Endodermal cell (in vitro differentiated cells): ENCODE data around the gene IQGAP2. TPM values are rescaled to one million over a fixed set of nuclear protein-coding genes. Genes with fewer than 3 reads are reported as not detected.

Experiments
- DNase-seq: peaks from one replicate; pipeline ENCODE4 v3.0.0-alpha.2; 2017
- H3K27ac ChIP-seq: 2 replicates; pipeline ENCODE4 v1.5.1; 2013; ENCODE audit warnings: mild to moderate bottlenecking, low read depth, low read length, moderate library complexity
- H3K27me3 ChIP-seq: 2 replicates; pipeline ENCODE4 v1.6.1; 2013; ENCODE audit warnings: mild to moderate bottlenecking, low read length, moderate library complexity; ENCODE audit not compliant: insufficient read depth, control insufficient read depth, poor library complexity, severe bottlenecking
- H3K36me3 ChIP-seq: 2 replicates; pipeline ENCODE4 v1.7.0; 2013; ENCODE audit warnings: mild to moderate bottlenecking, low read length, moderate library complexity; ENCODE audit not compliant: control insufficient read depth, insufficient read depth
- H3K4me1 ChIP-seq: one replicate; pipeline ENCODE4 v1.7.0; 2013; ENCODE audit warnings: low read length; ENCODE audit not compliant: control insufficient read depth, insufficient read depth
- H3K4me3 ChIP-seq: 2 replicates; pipeline ENCODE4 v1.5.1; 2013; ENCODE audit warnings: mild to moderate bottlenecking, low read length, moderate library complexity
- H3K9ac ChIP-seq: 2 replicates; pipeline ENCODE4 v1.6.1; 2013; ENCODE audit warnings: mild to moderate bottlenecking, low read length, moderate library complexity; ENCODE audit not compliant: poor library complexity, severe bottlenecking; ENCODE audit errors: extremely low read depth
- H3K9me3 ChIP-seq: 2 replicates; pipeline ENCODE4 v1.6.1; 2013; ENCODE audit warnings: mild to moderate bottlenecking, low read length, moderate library complexity; ENCODE audit not compliant: control insufficient read depth
- H3K27ac Mint-ChIP-seq: 2 replicates; pipeline ENCODE4 v1.8.0; 2020; ENCODE audit warnings: mixed read lengths
- H3K27me3 Mint-ChIP-seq: 2 replicates; pipeline ENCODE4 v1.8.0; 2021; ENCODE audit warnings: mild to moderate bottlenecking, mixed read lengths; ENCODE audit not compliant: insufficient read depth
- H3K36me3 Mint-ChIP-seq: 2 replicates; pipeline ENCODE4 v1.8.0; 2020; ENCODE audit warnings: low read depth, mixed read lengths
- H3K4me1 Mint-ChIP-seq: 2 replicates; pipeline ENCODE4 v1.8.0; 2020; ENCODE audit warnings: mixed read lengths
- H3K4me3 Mint-ChIP-seq: 2 replicates; pipeline ENCODE4 v1.8.0; 2020; ENCODE audit warnings: mild to moderate bottlenecking, moderate library complexity, mixed read lengths
- H3K9me3 Mint-ChIP-seq: 2 replicates; pipeline ENCODE4 v1.8.0; 2020; ENCODE audit warnings: mild to moderate bottlenecking, mixed read lengths
- WGBS, 2 experiments: methylation state at CpG; one replicate each; pipeline versions ENCODE4 v1.1.5 to v1.1.7; 2013; ENCODE audit warnings: missing lambda C conversion rate in 2 of 2, mixed read lengths in 1 of 2; ENCODE audit not compliant: insufficient coverage in 1 of 2, insufficient read length in 1 of 2; 5-methylcytosine and 5-hydroxymethylcytosine counted together
- total RNA-seq, 2 donors: library from RNA; stranded (reverse); fragmentation: NEBNext Ultra II Directional in 1 of 2; extraction: Animal tissue kit (Norgen Biotek cat#: 25700) in 1 of 2; gene quantifications; 2 replicates in 1 of 2; 3 replicates in 1 of 2; pipeline ENCODE4 v1.2.1, GENCODE V29; 2021
- TF ChIP-seq, protein P1 (sequence below): fragments of 200-600 bp; sonication (generic); conservative IDR thresholded peaks from 2 replicates; pipeline ENCODE4 v1.5.0; 2021; ENCODE audit warnings: antibody characterized with exemption, mild to moderate bottlenecking

IQGAP2 gene
- total RNA-seq, 2 donors from 2014 or later, result 8.3 to 19.4 TPM

DNA sequence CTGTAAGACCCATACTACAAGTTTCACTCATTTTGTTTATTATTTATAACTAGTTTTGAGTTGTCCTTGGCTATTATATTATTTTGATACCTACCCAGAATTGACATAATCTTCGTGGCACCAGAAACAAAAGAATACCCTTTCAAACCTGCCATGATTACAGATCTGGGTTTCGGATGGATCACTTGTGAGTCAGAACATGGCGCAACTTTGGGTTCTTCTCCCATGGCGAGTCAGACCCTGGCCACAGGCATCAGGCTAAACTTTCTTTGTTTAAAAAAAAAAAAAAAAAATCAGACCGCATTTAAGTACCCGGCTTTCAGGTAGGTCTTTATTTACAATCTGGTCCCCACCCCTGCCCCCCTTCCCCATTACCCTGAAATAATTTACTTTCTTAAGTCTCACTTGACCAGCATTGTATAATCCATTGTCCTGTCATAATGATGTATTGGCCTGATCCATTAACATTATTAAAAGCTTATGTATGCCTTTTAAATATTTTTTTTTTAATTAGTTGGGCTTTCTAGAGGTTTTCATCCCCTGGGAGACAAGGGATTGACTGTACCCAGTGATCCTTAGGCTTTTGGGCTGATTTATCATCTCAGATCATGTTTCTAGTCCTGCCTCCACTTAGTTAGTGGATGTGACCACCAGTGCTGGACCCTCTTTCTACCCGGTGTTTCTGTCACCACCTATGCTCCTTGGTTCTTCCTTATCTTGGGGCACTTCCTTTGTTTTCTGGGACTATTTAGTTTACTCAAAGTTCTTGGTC is 176.3 kb downstream of the IQGAP2 start:
- Histone ChIP-seq H3K27me3 (no peaks in the 10 kb centered on the region), H3K36me3 (no peaks in the 10 kb centered on the region), H3K9ac (no peak overlapping the region), H3K4me1 (peaks cover 12% of the 10 kb centered on the region), H3K9me3 (no peaks in the 10 kb centered on the region), H3K27ac (no peak overlapping the region), H3K4me3 (no peak overlapping the region)
- DNase-seq, result no peak
- Mint-ChIP-seq H3K4me1 (peaks cover 29% of the 10 kb centered on the region), H3K36me3 (no peaks in the 10 kb centered on the region), H3K4me3 (no peak overlapping the region), H3K27me3 (peaks cover 15% of the 10 kb centered on the region), H3K27ac (no peak overlapping the region), H3K9me3 (no peaks in the 10 kb centered on the region)
- 87 to 96% methylated on average over 4 to 7 of the region's 7 CpGs for WGBS, 2 experiments
- TF ChIP-seq, protein P1, sequence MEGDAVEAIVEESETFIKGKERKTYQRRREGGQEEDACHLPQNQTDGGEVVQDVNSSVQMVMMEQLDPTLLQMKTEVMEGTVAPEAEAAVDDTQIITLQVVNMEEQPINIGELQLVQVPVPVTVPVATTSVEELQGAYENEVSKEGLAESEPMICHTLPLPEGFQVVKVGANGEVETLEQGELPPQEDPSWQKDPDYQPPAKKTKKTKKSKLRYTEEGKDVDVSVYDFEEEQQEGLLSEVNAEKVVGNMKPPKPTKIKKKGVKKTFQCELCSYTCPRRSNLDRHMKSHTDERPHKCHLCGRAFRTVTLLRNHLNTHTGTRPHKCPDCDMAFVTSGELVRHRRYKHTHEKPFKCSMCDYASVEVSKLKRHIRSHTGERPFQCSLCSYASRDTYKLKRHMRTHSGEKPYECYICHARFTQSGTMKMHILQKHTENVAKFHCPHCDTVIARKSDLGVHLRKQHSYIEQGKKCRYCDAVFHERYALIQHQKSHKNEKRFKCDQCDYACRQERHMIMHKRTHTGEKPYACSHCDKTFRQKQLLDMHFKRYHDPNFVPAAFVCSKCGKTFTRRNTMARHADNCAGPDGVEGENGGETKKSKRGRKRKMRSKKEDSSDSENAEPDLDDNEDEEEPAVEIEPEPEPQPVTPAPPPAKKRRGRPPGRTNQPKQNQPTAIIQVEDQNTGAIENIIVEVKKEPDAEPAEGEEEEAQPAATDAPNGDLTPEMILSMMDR, result no peak

DNA sequence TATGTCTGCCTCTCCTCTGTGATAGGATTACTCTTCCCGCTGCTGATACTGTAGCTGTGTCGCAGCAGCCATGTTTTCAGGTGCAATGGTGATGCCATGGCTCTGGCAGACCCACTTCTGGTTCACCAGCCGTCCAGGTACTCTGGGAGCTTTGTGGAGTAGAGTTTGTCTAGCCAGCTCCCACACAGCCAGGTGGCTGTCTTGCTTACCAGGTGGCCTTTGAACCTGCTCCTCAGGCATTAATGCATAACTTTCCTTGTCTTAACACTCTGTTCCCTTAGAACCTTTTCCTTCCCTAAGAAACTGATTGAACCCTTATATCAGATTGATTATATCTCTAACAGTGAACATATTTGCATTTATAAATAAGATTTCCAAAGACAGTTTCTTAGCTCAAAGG is 177.9 kb downstream of the IQGAP2 start:
- 90 to 92% methylated on average over 2 to 3 of the region's 3 CpGs for WGBS, 2 experiments
- no peaks in the 10 kb centered on the region for H3K36me3 Mint-ChIP-seq
- H3K9ac ChIP-seq, result no peak overlapping the region
- no peaks in the 10 kb centered on the region for H3K36me3 ChIP-seq
- H3K4me1 ChIP-seq, result peaks cover 12% of the 10 kb centered on the region
- no peak overlapping the region for H3K27ac ChIP-seq
- peaks cover 29% of the 10 kb centered on the region for H3K4me1 Mint-ChIP-seq
- TF ChIP-seq, protein P1, result no peak
- no peak for DNase-seq
- H3K4me3 ChIP-seq, result no peak overlapping the region
- peaks cover 15% of the 10 kb centered on the region for H3K27me3 Mint-ChIP-seq
- no peaks in the 10 kb centered on the region for H3K9me3 ChIP-seq
- no peaks in the 10 kb centered on the region for H3K9me3 Mint-ChIP-seq
- H3K27me3 ChIP-seq, result no peaks in the 10 kb centered on the region
- no peak overlapping the region for H3K27ac Mint-ChIP-seq
- no peak overlapping the region for H3K4me3 Mint-ChIP-seq

DNA sequence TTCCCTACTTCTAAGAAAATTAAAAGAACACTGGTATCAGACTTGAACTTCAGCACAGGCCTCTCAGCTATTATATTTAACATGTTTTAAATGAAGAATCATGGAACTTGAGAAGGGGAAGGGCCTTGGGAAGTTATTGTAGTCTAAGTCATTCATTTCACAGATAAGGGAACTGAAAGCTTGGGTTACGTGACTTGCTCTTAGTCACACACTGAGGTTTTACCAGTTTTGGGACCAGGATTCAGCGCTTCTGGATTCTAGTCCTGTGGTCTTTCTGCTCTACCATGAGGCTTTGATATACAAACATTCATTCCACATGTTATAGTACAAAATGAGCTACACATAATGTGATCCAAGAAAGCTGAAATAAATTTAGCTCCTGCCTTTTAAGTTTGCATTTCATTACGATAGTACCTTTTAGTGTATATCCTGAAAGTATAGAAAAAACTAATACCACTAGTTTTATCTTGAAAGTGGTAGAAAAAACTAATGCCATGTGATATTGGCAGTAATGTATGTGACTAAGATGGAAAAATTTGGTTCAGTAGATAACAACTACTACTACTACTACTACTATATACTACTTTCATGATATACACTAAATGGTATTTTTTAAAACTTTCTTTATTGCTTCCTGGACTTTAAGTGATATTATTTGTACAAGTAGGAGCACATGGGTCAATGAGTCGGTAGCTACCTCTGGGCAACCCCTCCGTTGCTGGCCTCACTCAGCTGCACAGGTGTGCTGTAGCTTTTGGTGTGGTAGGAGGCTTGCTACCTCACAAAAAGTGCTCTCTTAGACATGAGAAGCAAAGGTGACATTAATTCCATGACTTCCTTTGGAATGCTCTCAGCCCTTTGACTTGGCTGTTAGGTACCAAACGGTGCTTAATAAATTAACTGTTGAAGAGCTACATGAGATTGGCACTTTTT is 179.4 kb downstream of the IQGAP2 start:
- no peaks in the 10 kb centered on the region for H3K36me3 Mint-ChIP-seq
- H3K9me3 Mint-ChIP-seq, result no peaks in the 10 kb centered on the region
- H3K27ac ChIP-seq, result no peak overlapping the region
- H3K27ac Mint-ChIP-seq, result no peak overlapping the region
- no peak for DNase-seq
- peaks cover 10% of the 10 kb centered on the region for H3K4me1 ChIP-seq
- no peak overlapping the region for H3K4me3 Mint-ChIP-seq
- no peaks in the 10 kb centered on the region for H3K9me3 ChIP-seq
- H3K27me3 Mint-ChIP-seq, result peaks cover 15% of the 10 kb centered on the region
- WGBS, 2 experiments, result 83 to 100% methylated on average over 3 to 6 of the region's 6 CpGs
- H3K4me3 ChIP-seq, result no peak overlapping the region
- H3K36me3 ChIP-seq, result no peaks in the 10 kb centered on the region
- TF ChIP-seq, protein P1, result no peak
- H3K4me1 Mint-ChIP-seq, result peaks cover 22% of the 10 kb centered on the region
- no peaks in the 10 kb centered on the region for H3K27me3 ChIP-seq
- no peak overlapping the region for H3K9ac ChIP-seq
